NCI-H2196 (cell line): ENCODE results near the gene FAM131A.

Experiments
- DNase-seq: peaks from one replicate; lab custom pipeline; 2025; ENCODE audit not compliant: unreplicated experiment; lab: John Stamatoyannopoulos, UW

Gene FAM131A

GRCh38 chr3:184375747-184376461, 38.5 kb downstream of the FAM131A start:
- DNase-seq: no peak

DNA sequence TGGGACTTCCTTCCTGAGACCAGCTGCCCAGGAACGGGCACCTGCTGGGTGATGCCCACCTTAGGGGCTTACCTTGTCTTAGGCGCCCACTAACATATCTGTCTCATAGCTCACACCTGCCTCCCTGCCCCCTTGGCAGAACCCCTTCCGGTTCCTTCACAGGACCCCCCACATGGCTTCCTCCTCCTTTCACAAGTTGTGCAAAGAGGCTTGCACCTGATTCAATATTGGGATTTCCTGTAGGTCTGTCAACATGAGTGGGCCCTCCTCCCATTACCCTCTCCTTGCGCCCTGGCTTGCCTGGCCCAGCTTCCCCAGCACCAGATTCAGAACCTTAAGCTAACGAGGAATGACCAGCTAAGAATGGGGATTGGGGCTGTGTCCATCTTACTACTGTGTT, 40.0 kb downstream of the FAM131A start:
- peak; percentile 78 for DNase-seq

DNA sequence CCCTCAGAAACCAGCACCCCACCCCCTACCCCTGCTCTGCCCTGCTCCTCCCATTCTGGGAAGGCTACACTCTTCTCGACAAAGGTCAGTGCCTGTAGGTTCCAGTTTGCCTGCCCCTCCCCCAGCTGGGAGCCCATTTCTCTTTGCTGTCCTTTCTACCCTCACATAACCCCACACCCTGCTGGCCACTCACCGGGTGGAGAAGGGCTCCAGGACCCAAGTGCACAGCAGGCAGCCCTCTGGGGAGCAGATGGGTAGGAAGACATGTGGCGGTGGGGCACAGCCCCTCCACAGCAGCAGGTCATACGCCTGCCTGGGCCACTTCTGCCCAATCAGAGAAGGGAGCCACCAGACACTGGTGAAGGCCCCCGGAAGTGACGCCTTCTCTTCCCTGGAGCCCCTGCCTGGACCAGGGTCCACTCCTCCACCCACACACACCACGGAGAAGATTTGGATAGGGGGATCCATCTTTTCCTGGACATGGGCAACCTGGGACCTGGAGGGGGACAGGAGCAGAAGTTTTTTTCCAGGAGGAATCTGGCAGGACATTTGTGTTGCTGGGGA, 40.6 kb downstream of the FAM131A start, which contains the start of gene THPO:
THPO (minus strand) TSS at position 326 of the 564 bp plus-strand sequence. CDS start 1,948 bp downstream, outside the sequence.
- peak; percentile 92 for DNase-seq

DNA sequence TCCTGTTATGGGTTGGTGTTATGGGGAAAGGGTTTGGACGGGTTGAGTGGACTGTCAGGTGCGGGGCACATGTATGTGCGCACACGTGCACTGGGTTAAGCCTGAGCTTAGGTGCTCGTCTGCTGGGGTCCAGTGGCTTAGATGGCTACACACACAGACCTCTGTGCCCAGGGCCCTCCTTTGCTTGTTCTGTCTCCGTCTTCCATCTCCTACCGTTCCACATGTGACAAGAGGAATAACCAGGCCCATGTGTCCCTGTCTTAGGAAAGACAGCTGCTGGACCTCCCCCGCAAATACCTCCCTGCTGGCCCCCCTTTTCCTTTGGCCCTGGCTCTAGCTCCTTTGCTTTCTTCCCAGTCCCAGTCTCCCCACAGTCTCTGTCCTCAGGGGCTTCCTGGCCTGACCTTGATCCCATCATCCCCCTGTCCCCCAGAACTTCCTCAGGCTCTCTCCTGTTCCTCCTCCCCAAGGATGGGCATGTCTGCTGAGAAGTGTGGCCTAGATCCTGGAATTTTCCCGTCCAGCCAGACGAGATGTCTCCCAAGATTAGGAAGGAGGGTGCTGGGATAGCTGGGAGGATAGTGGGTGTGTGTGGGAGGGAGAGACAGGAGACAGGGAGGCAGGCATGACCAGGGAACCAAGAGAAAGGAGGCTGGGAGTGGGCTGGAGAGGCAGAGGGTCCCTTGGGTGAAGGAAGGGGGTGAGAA, 41.4 kb downstream of the FAM131A start:
- DNase-seq: no peak

DNA sequence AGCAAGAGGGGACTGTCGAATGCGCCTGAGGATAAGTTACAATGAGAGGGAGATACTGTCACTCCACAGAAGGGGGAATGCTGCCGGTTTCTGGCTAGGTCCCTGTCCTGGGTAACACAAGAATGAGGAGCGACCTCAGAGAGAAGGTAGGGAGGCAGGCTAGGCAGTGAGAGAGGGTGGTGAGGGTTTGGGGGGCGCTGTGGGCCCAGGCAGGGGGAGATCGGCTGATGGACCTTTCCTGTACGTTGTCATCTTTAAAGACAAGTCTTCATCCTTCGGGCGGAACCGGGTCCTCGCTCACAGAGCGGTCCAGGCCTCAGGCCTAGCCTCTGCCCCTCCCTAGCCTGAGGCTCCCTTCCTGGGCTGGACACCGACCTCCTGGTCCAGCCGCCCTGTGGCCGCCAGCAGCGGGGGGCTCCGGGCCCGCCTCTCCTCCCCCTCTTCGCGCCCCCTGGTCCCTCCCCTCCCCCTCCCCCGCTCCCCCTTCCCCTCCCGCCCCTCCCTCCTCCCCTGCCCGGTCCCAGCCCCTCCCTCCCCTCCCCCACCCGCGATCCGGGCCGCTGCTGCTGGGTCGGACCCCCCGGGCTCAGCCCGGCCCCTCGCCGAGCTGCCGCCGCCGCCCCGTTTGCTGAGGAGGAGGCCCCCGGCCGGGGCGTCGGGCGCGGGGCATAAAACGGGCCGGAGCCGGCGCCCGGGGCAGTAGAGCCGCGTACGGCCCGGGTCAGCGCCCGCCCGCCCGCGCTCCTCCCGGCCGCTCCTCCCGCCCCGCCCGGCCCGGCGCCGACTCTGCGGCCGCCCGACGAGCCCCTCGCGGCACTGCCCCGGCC, 42.2 kb downstream of the FAM131A start, which contains the start of gene CHRD:
CHRD (plus strand) TSS at position 697 of the 827 bp plus-strand sequence. CDS start 265 bp downstream, outside the sequence.
- DNase-seq: no peak

- DNase-seq: peak; percentile 74
These were observed 42.8 kb downstream of the FAM131A start for GRCh38 chr3:184380185-184380626.

- DNase-seq: no peak
These were observed 43.3 kb downstream of the FAM131A start for GRCh38 chr3:184380627-184381260.

DNA sequence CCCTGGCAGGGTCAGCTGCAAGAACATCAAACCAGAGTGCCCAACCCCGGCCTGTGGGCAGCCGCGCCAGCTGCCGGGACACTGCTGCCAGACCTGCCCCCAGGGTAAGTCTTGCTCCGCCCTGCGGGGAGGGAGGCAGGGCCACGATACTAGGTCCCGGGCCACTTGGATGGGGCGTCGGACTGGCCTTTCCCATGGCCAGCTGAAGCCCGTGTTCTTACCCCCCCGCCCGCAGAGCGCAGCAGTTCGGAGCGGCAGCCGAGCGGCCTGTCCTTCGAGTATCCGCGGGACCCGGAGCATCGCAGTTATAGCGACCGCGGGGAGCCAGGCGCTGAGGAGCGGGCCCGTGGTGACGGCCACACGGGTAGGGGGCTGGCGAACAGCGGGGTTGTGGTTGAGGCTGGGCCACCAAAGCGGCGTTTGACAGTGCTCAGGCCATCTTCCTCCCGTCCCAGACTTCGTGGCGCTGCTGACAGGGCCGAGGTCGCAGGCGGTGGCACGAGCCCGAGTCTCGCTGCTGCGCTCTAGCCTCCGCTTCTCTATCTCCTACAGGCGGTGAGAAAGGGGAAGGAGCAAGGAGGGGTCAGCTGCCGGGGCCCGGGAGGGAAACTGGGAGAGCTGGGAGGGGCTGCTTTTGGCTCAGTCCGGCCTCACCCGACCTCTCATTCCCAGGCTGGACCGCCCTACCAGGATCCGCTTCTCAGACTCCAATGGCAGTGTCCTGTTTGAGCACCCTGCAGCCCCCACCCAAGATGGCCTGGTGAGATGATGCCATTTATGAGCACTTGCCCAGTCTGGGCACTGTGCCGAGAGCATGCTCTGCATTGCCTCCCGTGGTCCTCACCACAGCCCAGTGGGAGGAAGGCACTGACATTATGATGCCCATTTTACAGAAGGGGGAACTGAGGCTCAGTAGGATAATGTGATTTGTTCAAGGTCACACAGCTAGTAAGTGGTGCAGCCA, 44.1 kb downstream of the FAM131A start:
- no peak for DNase-seq

DNA sequence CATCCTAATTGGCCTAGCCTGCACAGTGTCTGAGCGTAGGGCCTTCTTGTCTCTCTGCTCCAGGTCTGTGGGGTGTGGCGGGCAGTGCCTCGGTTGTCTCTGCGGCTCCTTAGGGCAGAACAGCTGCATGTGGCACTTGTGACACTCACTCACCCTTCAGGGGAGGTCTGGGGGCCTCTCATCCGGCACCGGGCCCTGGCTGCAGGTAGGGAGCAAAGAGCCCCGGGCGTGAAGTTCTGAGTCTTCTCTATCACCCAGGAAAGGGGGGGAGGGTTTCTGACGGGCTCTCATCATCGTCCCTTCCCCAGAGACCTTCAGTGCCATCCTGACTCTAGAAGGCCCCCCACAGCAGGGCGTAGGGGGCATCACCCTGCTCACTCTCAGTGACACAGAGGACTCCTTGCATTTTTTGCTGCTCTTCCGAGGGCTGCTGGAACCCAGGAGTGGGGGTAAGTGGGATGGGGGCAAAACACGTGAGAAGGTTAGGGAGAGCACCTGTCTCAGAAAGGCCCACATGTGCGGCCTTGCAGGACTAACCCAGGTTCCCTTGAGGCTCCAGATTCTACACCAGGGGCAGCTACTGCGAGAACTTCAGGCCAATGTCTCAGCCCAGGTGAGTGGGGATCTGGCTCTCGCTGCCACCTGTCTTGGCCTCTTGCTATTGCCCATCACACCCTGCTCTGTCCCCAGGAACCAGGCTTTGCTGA, 45.1 kb downstream of the FAM131A start:
- DNase-seq: no peak

GRCh38 chr3:184383033-184383740, 45.8 kb downstream of the FAM131A start:
- DNase-seq: no peak

DNA sequence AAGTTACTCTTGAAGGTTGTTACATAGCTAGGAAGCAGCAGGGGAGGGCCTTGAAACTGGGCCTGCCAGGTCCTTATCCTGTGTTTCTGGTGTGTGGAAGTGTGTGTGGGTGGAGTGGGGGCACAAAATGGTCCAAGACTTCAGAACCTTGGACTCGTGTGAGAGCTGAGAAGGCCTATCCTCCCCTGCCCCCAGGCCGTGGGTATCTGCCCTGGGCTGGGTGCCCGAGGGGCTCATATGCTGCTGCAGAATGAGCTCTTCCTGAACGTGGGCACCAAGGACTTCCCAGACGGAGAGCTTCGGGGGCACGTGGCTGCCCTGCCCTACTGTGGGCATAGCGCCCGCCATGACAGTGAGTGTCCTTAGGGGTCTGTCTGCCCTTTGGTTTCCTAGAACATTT, 46.9 kb downstream of the FAM131A start:
- DNase-seq: no peak

- DNase-seq: no peak
These were observed 47.5 kb downstream of the FAM131A start for GRCh38 chr3:184384856-184385422.

GRCh38 chr3:184386047-184386806, 48.8 kb downstream of the FAM131A start:
- no peak for DNase-seq

DNA sequence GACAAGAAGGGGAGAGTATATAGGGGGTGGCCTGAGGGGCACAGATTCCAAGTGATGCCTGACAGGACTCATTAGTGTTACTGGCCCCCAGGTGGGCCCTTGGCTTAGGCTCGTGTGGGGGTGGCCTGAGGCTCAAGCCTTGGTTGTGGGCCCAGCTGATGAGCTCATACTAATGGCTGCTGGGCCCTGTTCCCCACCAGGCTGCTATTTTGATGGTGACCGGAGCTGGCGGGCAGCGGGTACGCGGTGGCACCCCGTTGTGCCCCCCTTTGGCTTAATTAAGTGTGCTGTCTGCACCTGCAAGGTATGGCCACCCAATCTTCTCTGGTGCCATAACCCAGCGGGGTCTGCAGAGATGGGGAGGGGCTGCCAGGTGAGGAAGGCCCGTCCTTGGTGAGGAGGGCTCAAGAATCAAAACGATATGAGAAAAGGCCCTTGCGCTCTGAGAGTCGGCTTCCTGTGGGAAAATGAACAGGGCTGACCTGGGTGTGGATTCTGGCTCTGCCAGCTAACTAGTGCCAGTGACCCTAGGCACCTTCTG, 49.8 kb downstream of the FAM131A start:
- DNase-seq: no peak

DNA sequence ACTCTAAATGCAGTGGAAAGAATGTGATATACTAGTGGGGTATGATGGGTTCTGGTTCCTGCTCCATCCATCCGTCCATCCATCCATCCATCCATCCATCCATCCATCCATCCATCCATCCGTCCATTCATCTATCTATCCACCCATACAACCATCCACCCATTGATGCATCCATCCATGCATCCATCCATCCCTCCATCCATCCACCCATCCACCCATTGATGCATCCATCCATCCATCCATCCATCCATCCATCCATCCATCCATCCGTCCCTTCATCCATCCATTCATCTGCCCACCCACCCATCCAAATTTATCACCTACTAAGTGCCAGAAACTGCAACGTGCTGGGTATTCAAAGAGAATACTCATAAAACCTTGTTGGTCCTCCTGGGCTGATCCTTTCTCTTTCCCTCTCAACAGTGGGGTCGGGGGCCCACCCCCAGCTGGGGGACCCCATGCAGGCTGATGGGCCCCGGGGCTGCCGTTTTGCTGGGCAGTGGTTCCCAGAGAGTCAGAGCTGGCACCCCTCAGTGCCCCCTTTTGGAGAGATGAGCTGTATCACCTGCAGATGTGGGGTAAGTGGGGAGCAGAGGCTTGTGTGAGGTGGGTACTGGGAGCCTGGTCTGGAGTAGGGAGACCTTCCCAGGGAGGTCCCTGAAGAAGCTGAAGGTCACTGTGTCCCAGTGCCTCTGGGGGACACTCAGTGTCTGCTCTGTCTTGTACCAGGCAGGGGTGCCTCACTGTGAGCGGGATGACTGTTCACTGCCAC, 51.0 kb downstream of the FAM131A start:
- no peak for DNase-seq

DNA sequence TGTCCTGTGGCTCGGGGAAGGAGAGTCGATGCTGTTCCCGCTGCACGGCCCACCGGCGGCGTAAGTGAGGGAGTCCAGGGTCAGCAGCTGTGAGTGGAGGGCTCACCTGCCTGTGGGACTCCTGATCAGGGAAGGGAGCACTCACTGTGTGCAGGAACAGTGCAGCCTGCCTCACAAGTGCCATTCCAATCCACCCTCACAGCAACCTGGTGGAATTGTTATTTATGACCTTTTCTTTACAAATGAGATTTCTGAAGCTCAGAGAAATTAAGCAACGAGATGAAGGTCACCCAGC, 51.5 kb downstream of the FAM131A start:
- DNase-seq: no peak
